H9 (cell line): Measurements from ENCODE around the gene KIAA1328. TPM values are rescaled to one million over a fixed set of nuclear protein-coding genes. Genes with fewer than 3 reads are reported as not detected.

Experiments used
- DNase-seq: peaks from one replicate; pipeline ENCODE4 v3.0.0-alpha.2; 2017
- H2AFZ ChIP-seq: one replicate; pipeline ENCODE4 v1.6.1; 2013; ENCODE audit warnings: mild to moderate bottlenecking, low read length, control low read depth, moderate library complexity
- H2AK5ac ChIP-seq: 2 replicates; pipeline ENCODE4 v1.6.1; 2013; ENCODE audit warnings: low read length, control low read depth, mixed read lengths; ENCODE audit not compliant: insufficient read length
- H2BK120ac ChIP-seq: one replicate; pipeline ENCODE4 v1.6.1; 2013; ENCODE audit warnings: low read depth, mild to moderate bottlenecking, low read length, control low read depth, inconsistent platforms; ENCODE audit not compliant: poor library complexity, severe bottlenecking
- H2BK12ac ChIP-seq: 2 replicates; pipeline ENCODE4 v1.6.1; 2013; ENCODE audit warnings: low read length, control low read depth, mixed read lengths, low read depth; ENCODE audit not compliant: insufficient read length
- H2BK15ac ChIP-seq: 2 replicates; pipeline ENCODE4 v1.6.1; 2013; ENCODE audit warnings: low read depth, low read length, control low read depth
- H2BK20ac ChIP-seq: one replicate; pipeline ENCODE4 v1.6.1; 2013; ENCODE audit warnings: low read depth, mild to moderate bottlenecking, low read length, control low read depth, inconsistent platforms; ENCODE audit not compliant: poor library complexity, severe bottlenecking
- H2BK5ac ChIP-seq: 2 replicates; pipeline ENCODE4 v1.6.1; 2013; ENCODE audit warnings: low read length, control low read depth, mixed read lengths; ENCODE audit not compliant: insufficient read length
- H3K14ac ChIP-seq: 2 replicates; pipeline ENCODE4 v1.6.1; 2013; ENCODE audit warnings: low read length, control low read depth; ENCODE audit not compliant: insufficient read depth
- H3K18ac ChIP-seq: 2 replicates; pipeline ENCODE4 v1.6.1; 2013; ENCODE audit warnings: low read depth, mild to moderate bottlenecking, mixed read lengths, low read length, control low read depth; ENCODE audit not compliant: insufficient read length
- H3K23ac ChIP-seq: 2 replicates; pipeline ENCODE4 v1.6.1; 2013; ENCODE audit warnings: low read length, control low read depth, mixed read lengths, low read depth; ENCODE audit not compliant: insufficient read length
- H3K23me2 ChIP-seq: 2 replicates; pipeline ENCODE4 v1.6.1; 2013; ENCODE audit warnings: low read depth, mild to moderate bottlenecking, mixed read lengths, low read length, control low read depth; ENCODE audit not compliant: insufficient read length, poor library complexity, severe bottlenecking
- H3K27ac ChIP-seq: 2 replicates; pipeline ENCODE4 v1.5.1; 2013; ENCODE audit warnings: low read length, control low read depth, mixed read lengths, low read depth; ENCODE audit not compliant: insufficient read length
- H3K27me3 ChIP-seq: 2 replicates; pipeline ENCODE4 v1.6.1; 2013; ENCODE audit warnings: low read length, control low read depth, inconsistent platforms; ENCODE audit not compliant: insufficient read depth
- H3K4ac ChIP-seq: 2 replicates; pipeline ENCODE4 v1.6.1; 2013; ENCODE audit warnings: low read depth, mild to moderate bottlenecking, control low read depth, inconsistent platforms, low read length, moderate library complexity
- H3K4me1 ChIP-seq: 2 replicates; pipeline ENCODE4 v1.6.1; 2013; ENCODE audit warnings: low read length, control low read depth, inconsistent platforms; ENCODE audit not compliant: insufficient read depth
- H3K4me2 ChIP-seq: 2 replicates; pipeline ENCODE4 v1.6.1; 2013; ENCODE audit warnings: low read length, control low read depth, mixed read lengths; ENCODE audit not compliant: insufficient read length, insufficient read depth
- H3K56ac ChIP-seq: 2 replicates; pipeline ENCODE4 v1.6.1; 2013; ENCODE audit warnings: low read depth, mild to moderate bottlenecking, mixed read lengths, low read length, control low read depth; ENCODE audit not compliant: insufficient read length
- H3K79me1 ChIP-seq: 2 replicates; pipeline ENCODE4 v1.6.1; 2013; ENCODE audit warnings: low read depth, mild to moderate bottlenecking, moderate library complexity, low read length, control low read depth, inconsistent platforms; ENCODE audit not compliant: insufficient read depth, poor library complexity, severe bottlenecking
- H3K79me2 ChIP-seq: 2 replicates; pipeline ENCODE4 v1.6.1; 2013; ENCODE audit warnings: low read length, control low read depth, inconsistent platforms; ENCODE audit not compliant: insufficient read depth
- H3K9ac ChIP-seq: 2 replicates; pipeline ENCODE4 v1.6.1; 2013; ENCODE audit warnings: low read length, control low read depth, mixed read lengths; ENCODE audit not compliant: insufficient read length; ENCODE audit errors: extremely low read depth
- H3K9me3 ChIP-seq: one replicate; pipeline ENCODE4 v1.6.1; 2013; ENCODE audit warnings: low read depth, low read length, inconsistent platforms; ENCODE audit not compliant: control insufficient read depth
- H3T11ph ChIP-seq: one replicate; pipeline ENCODE4 v1.6.1; 2013; ENCODE audit warnings: mild to moderate bottlenecking, low read length, control low read depth, inconsistent platforms
- H4K20me1 ChIP-seq: one replicate; pipeline ENCODE4 v1.6.1; 2013; ENCODE audit not compliant: control insufficient read depth, insufficient read length, insufficient read depth
- H4K5ac ChIP-seq: 2 replicates; pipeline ENCODE4 v1.6.1; 2013; ENCODE audit warnings: low read depth, mild to moderate bottlenecking, mixed read lengths, low read length, control low read depth; ENCODE audit not compliant: insufficient read length
- H4K8ac ChIP-seq: replicated peaks from 2 replicates; pipeline ENCODE4 v1.6.1; 2013; ENCODE audit warnings: low read length, control low read depth, mixed read lengths, low read depth; ENCODE audit not compliant: insufficient read length
- H4K91ac ChIP-seq: 2 replicates; pipeline ENCODE4 v1.6.1; 2013; ENCODE audit warnings: low read depth, mild to moderate bottlenecking, moderate library complexity, mixed read lengths, low read length, control low read depth; ENCODE audit not compliant: insufficient read length
- H3K27ac Mint-ChIP-seq, 3 experiments: 2 replicates in 2 of 3; 3 replicates in 1 of 3; pipeline ENCODE4 v1.8.0; 2020 to 2021; ENCODE audit warnings: mixed read lengths in 3 of 3, mild to moderate bottlenecking in 1 of 3, moderate library complexity in 1 of 3
- H3K27me3 Mint-ChIP-seq: 2 replicates; pipeline ENCODE4 v1.8.0; 2021; ENCODE audit warnings: low read depth, mild to moderate bottlenecking, moderate library complexity, mixed read lengths
- H3K36me3 Mint-ChIP-seq, 3 experiments: 2 replicates in 2 of 3; 3 replicates in 1 of 3; pipeline ENCODE4 v1.8.0; 2020 to 2021; ENCODE audit warnings: low read depth in 3 of 3, mixed read lengths in 3 of 3; ENCODE audit not compliant: insufficient read depth in 1 of 3
- H3K4me1 Mint-ChIP-seq, 2 experiments: 2 replicates each; pipeline ENCODE4 v1.8.0; 2020; ENCODE audit warnings: mixed read lengths in 2 of 2
- H3K4me3 Mint-ChIP-seq, 2 experiments: 2 replicates in 1 of 2; 3 replicates in 1 of 2; pipeline ENCODE4 v1.8.0; 2020 to 2021; ENCODE audit warnings: mild to moderate bottlenecking in 2 of 2, mixed read lengths in 2 of 2, moderate library complexity in 1 of 2
- H3K9me3 Mint-ChIP-seq, 2 experiments: 2 replicates in 1 of 2; 3 replicates in 1 of 2; pipeline ENCODE4 v1.8.0; 2020; ENCODE audit warnings: mild to moderate bottlenecking in 2 of 2, mixed read lengths in 2 of 2, moderate library complexity in 1 of 2
- WGBS: extraction: QIAGEN DNeasy Blood & Tissue Kit; methylation state at CpG from one replicate; pipeline ENCODE4 v1.1.7; 2013; ENCODE audit warnings: missing lambda C conversion rate, low lambda C conversion rate, mixed read lengths; ENCODE audit not compliant: insufficient read length; ENCODE audit errors: extremely low coverage; 5-methylcytosine and 5-hydroxymethylcytosine counted together
- total RNA-seq: library from RNA; stranded (reverse); gene quantifications from 2 replicates; pipeline ENCODE4 v1.2.1, GENCODE V29; 2021
- TF ChIP-seq, protein P1 (sequence below): fragments of 200-600 bp; sonication (generic); conservative IDR thresholded peaks from 3 replicates; pipeline ENCODE4 v1.8.0; 2021; ENCODE audit warnings: antibody characterized with exemption, mild to moderate bottlenecking

KIAA1328 gene
- total RNA-seq, 1 experiment from 2014 or later, result 4.9 TPM

DNA sequence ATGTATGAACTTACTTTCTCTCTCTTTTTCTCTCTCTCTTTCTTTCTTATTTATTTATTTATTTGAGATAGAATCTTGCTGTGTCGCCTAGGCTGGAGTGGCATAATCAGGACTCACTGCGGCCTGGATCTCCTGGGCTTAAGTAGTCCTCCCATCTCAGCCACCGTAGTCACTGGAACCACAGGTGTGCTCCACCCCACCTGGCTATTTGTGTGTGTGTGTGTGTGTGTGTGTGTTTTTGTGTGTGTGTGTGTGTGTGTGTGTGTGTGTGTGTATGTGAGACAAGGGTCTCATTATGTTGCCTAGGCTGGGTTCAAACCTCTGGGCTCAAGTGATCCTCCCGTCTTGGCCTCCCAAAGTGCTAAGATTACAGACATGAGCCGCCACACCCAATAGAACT lies 64.3 kb downstream of the KIAA1328 start:
- H3K27me3 Mint-ChIP-seq, result no peaks in the 10 kb centered on the region
- Histone ChIP-seq H3K23me2 (no peaks in the 10 kb centered on the region), H2BK12ac (no peak overlapping the region), H2BK5ac (no peak overlapping the region), H3K56ac (no peak overlapping the region), H2AFZ (no peak overlapping the region), H3K27me3 (no peaks in the 10 kb centered on the region), H2BK15ac (no peak overlapping the region), H3K23ac (no peak overlapping the region), H3K9me3 (no peaks in the 10 kb centered on the region), H2AK5ac (no peak overlapping the region), H3K79me1 (no peaks in the 10 kb centered on the region), H2BK120ac (no peak overlapping the region), H4K8ac (no peak overlapping the region), H3K14ac (no peak overlapping the region), H4K5ac (no peak overlapping the region), H3K27ac (no peak overlapping the region), H3K4me1 (no peaks in the 10 kb centered on the region), H4K91ac (no peak overlapping the region), H3K79me2 (no peaks in the 10 kb centered on the region), H3K4me2 (no peak overlapping the region), H2BK20ac (no peak overlapping the region), H3T11ph (no peak overlapping the region), H3K18ac (no peak overlapping the region), H3K9ac (no peak overlapping the region), H3K4ac (no peak overlapping the region), H4K20me1 (no peaks in the 10 kb centered on the region)
- TF ChIP-seq, protein P1, sequence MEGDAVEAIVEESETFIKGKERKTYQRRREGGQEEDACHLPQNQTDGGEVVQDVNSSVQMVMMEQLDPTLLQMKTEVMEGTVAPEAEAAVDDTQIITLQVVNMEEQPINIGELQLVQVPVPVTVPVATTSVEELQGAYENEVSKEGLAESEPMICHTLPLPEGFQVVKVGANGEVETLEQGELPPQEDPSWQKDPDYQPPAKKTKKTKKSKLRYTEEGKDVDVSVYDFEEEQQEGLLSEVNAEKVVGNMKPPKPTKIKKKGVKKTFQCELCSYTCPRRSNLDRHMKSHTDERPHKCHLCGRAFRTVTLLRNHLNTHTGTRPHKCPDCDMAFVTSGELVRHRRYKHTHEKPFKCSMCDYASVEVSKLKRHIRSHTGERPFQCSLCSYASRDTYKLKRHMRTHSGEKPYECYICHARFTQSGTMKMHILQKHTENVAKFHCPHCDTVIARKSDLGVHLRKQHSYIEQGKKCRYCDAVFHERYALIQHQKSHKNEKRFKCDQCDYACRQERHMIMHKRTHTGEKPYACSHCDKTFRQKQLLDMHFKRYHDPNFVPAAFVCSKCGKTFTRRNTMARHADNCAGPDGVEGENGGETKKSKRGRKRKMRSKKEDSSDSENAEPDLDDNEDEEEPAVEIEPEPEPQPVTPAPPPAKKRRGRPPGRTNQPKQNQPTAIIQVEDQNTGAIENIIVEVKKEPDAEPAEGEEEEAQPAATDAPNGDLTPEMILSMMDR, result no peak
- H3K36me3 Mint-ChIP-seq, result no peaks in the 10 kb centered on the region
- no peak overlapping the region; a peak in 1 of 7 replicates for H3K27ac Mint-ChIP-seq
- no peak overlapping the region for H3K4me3 Mint-ChIP-seq
- DNase-seq, result no peak
- WGBS, result no CpG with 5 or more reads among the region's 5 CpGs
- no peaks in the 10 kb centered on the region for H3K9me3 Mint-ChIP-seq
- peaks cover 3 to 7% of the 10 kb centered on the region in 2 experiments for H3K4me1 Mint-ChIP-seq
